GM12878 (cell line): Measurements from ENCODE around the gene DIS3L2.

ENCODE experiments used
- ATF7 ChIP-seq: fragments of 450-650 bp; IDR thresholded peaks from 2 replicates; pipeline ENCODE4 v1.6.1; 2016; ENCODE audit warnings: low read depth, mild to moderate bottlenecking
- IRF3 ChIP-seq: fragments of 450-650 bp; IDR thresholded peaks from 2 replicates; pipeline ENCODE4 v1.6.1; 2014; ENCODE audit warnings: mild to moderate bottlenecking
- JUND ChIP-seq: IDR thresholded peaks from 2 replicates; pipeline ENCODE4 v1.6.1; 2012; ENCODE audit warnings: low read depth, mild to moderate bottlenecking, low read length, improper control_type of control experiment, moderate library complexity
- NFIC ChIP-seq: IDR thresholded peaks from 2 replicates; pipeline ENCODE4 v1.6.1; 2012; ENCODE audit warnings: low read depth, mild to moderate bottlenecking, inconsistent platforms, low read length, moderate library complexity
- POLR2A ChIP-seq: IDR thresholded peaks from 2 replicates; pipeline ENCODE4 v1.6.1; 2011; ENCODE audit warnings: low read depth, mild to moderate bottlenecking, low read length
- POLR2AphosphoS2 ChIP-seq: IDR thresholded peaks from 2 replicates; pipeline ENCODE4 v1.6.1; 2011; ENCODE audit warnings: low read depth, mild to moderate bottlenecking, low read length, improper control_type of control experiment, moderate library complexity
- RAD21 ChIP-seq: IDR thresholded peaks from 2 replicates; pipeline ENCODE4 v1.6.1; 2011; ENCODE audit warnings: mild to moderate bottlenecking, low read depth, low read length, moderate library complexity; ENCODE audit not compliant: insufficient read depth
- RBBP5 ChIP-seq: fragments of 200-600 bp; sonication (generic); conservative IDR thresholded peaks from 2 replicates; pipeline ENCODE4 v1.6.1; 2016
- SP1 ChIP-seq: IDR thresholded peaks from one replicate; pipeline ENCODE4 v1.6.1; 2011; ENCODE audit warnings: low read depth, low read length
- SREBF2 ChIP-seq: IDR thresholded peaks from 2 replicates; pipeline ENCODE4 v1.6.1; 2012; ENCODE audit warnings: mild to moderate bottlenecking, low read length
- TBL1XR1 ChIP-seq: IDR thresholded peaks from 2 replicates; pipeline ENCODE4 v1.6.1; 2012; ENCODE audit warnings: low read depth, low read length, improper control_type of control experiment
- ZNF274 ChIP-seq: IDR thresholded peaks from one replicate; pipeline ENCODE4 v1.8.0; 2011; ENCODE audit not compliant: insufficient read length, insufficient read depth
- TF ChIP-seq, protein P1 (sequence below), 3 experiments: IDR thresholded peaks in 2 of 3; conservative IDR thresholded peaks in 1 of 3; 2 replicates each; pipeline ENCODE4 v1.5.1; 2011; ENCODE audit warnings: low read depth in 3 of 3, low read length in 3 of 3, mild to moderate bottlenecking in 3 of 3, control low read depth in 2 of 3, moderate library complexity in 2 of 3, inconsistent platforms in 1 of 3, mixed read lengths in 1 of 3; ENCODE audit not compliant: control insufficient read depth in 2 of 3, insufficient read depth in 1 of 3; ENCODE audit errors: extremely low read depth in 1 of 3

DNA sequence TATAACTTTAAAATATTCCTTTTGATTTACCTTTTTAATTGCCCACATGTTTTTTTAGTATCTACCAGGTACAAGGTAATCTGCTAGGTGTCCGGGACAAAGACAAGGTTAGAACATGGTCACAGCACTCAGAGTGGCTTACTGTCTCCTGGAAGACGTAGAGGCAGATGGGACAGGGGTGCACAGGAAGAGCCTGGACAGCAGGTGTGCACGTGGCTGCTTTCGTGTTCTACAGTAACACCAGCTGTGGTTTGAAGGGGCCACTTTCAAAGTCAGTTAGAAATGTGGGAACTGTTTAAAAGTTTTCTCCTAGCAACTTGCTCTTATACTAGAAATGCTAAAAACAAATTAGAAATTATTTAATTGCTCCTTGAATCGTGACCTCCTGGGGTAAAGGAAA is 314.2 kb downstream of the DIS3L2 start:
- TF ChIP-seq RAD21 (no peak), JUND (no peak), SREBF2 (no peak), SP1 (no peak), IRF3 (no peak), POLR2AphosphoS2 (no peak), ZNF274 (no peak), NFIC (no peak), TBL1XR1 (no peak), ATF7 (no peak), RBBP5 (no peak), POLR2A (no peak)
- TF ChIP-seq, protein P1, sequence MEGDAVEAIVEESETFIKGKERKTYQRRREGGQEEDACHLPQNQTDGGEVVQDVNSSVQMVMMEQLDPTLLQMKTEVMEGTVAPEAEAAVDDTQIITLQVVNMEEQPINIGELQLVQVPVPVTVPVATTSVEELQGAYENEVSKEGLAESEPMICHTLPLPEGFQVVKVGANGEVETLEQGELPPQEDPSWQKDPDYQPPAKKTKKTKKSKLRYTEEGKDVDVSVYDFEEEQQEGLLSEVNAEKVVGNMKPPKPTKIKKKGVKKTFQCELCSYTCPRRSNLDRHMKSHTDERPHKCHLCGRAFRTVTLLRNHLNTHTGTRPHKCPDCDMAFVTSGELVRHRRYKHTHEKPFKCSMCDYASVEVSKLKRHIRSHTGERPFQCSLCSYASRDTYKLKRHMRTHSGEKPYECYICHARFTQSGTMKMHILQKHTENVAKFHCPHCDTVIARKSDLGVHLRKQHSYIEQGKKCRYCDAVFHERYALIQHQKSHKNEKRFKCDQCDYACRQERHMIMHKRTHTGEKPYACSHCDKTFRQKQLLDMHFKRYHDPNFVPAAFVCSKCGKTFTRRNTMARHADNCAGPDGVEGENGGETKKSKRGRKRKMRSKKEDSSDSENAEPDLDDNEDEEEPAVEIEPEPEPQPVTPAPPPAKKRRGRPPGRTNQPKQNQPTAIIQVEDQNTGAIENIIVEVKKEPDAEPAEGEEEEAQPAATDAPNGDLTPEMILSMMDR (IDR thresholded peaks at IDR 0.05 in 2 of 3, conservative IDR thresholded peaks at IDR 0.05 in 1 of 3; ENCODE audit: control insufficient read depth in 2 of 3, extremely low read depth in 1 of 3, insufficient read depth in 1 of 3, low read depth in 3 of 3, low read length in 3 of 3): no peak
